Measurements from ENCODE around the gene STUB1. TPM values are rescaled to one million over a fixed set of nuclear protein-coding genes. Genes with fewer than 3 reads are reported as not detected.

Gene STUB1
- total RNA-seq, 2 experiments from 2014 or later, result 70.9 to 74.9 TPM

DNA sequence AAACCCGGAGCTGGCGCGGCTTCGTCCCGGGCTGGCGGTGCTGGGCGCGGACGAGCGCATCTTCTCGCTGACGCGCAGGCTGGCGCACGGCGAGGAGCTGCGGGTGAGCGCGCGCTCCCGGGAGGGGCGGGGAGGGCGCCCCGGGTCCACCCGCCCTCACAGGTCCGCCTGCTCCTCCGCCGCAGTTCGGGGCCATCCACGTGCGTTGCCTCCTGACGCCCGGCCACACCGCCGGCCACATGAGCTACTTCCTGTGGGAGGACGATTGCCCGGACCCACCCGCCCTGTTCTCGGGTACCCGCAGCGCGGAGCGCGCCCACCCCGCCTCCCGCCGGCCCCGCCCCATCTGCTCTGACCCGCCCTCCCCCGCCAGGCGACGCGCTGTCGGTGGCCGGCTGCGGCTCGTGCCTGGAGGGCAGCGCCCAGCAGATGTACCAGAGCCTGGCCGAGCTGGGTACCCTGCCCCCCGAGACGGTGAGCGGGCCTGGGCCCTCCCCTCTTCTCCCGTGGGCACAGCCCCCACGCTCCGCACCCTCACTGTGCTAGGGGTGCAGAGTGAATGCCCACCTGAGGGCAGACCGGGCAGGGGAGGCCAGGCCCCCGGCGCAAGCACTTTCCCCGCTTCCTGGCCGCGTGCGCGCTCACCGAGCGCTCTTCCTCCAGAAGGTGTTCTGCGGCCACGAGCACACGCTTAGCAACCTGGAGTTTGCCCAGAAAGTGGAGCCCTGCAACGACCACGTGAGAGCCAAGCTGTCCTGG is 48.1 kb downstream of the STUB1 start:
- Mint-ChIP-seq H3K4me1 (ENCODE audit: low read depth) (no peaks in the 10 kb centered on the region), H3K27me3 (no peaks in the 10 kb centered on the region), H3K9me3 (no peaks in the 10 kb centered on the region), H3K36me3 (no peaks in the 10 kb centered on the region), H3K27ac (no peak overlapping the region), H3K4me3 (peak overlapping the region; percentile 57)
- CTCF ChIA-PET, result interaction anchor here (0.9 to 5.5 kb wide), 3 partner anchors 8 to 57 kb away, joined by 3 to 33 read pairs (median 11); partner anchors contain the start of genes ANTKMT and METRN
- POLR2A ChIA-PET, result interaction anchor here (0.6 to 1.6 kb wide), 4 partner anchors 8 to 60 kb away, joined by 3 to 8 read pairs (median 4); partner anchors contain the start of genes CHTF18, CIAO3, RPUSD1 and STUB1
- DNase-seq, result peak; percentile 72
- intact Hi-C loops (cut with micrococcal nuclease), result no loop called here

DNA sequence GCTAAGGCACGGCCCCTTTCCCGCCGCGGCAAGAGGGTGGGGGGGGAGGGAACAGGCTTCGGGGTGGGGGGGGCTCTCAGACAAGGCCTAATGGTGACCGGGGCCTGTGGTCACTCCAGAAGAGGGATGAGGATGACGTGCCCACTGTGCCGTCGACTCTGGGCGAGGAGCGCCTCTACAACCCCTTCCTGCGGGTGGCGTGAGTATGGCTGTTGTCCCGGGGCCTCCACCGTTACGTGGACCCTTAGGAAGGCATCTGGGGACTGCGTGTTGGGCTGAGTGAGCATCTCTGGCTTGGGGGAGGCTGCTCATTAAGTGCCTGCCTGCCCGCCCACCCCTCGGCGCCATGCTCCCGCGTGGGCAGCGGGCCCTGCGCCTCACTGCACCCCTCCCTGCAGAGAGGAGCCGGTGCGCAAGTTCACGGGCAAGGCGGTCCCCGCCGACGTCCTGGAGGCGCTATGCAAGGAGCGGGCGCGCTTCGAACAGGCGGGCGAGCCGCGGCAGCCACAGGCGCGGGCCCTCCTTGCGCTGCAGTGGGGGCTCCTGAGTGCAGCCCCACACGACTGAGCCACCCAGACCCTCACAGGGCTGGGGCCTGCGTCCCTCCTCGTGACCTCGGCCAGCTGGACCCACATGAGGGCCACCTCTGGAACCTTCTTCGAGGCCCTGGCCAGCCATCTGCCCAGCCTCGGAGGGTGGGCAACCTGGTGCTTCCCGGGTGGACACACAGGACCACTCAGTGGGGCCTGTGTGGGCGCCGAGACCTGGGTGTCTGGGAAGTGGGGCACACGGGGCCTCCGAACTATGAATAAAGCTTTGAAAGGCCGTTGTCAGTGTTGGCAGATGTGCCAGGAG is 48.9 kb downstream of the STUB1 start:
- intact Hi-C loops (cut with micrococcal nuclease), result no loop called here
- peak overlapping the region; percentile 57 for H3K4me3 Mint-ChIP-seq
- DNase-seq, result no peak
- no peaks in the 10 kb centered on the region for H3K4me1 Mint-ChIP-seq (ENCODE audit: low read depth)
- H3K27me3 Mint-ChIP-seq, result no peaks in the 10 kb centered on the region
- ChIA-PET CTCF (interaction anchor here (2.7 to 5.5 kb wide), 2 partner anchors 9 to 13 kb away, joined by 11 to 33 read pairs; partner anchors contain the start of genes ANTKMT and METRN), POLR2A (interaction anchor here (0.6 to 1.6 kb wide), 6 partner anchors 7 to 278 kb away, joined by 3 to 8 read pairs (median 3); partner anchors contain the start of genes CHTF18, CIAO3, RPUSD1 and STUB1)
- H3K27ac Mint-ChIP-seq, result no peak overlapping the region
- H3K36me3 Mint-ChIP-seq, result no peaks in the 10 kb centered on the region
- no peaks in the 10 kb centered on the region for H3K9me3 Mint-ChIP-seq

DNA sequence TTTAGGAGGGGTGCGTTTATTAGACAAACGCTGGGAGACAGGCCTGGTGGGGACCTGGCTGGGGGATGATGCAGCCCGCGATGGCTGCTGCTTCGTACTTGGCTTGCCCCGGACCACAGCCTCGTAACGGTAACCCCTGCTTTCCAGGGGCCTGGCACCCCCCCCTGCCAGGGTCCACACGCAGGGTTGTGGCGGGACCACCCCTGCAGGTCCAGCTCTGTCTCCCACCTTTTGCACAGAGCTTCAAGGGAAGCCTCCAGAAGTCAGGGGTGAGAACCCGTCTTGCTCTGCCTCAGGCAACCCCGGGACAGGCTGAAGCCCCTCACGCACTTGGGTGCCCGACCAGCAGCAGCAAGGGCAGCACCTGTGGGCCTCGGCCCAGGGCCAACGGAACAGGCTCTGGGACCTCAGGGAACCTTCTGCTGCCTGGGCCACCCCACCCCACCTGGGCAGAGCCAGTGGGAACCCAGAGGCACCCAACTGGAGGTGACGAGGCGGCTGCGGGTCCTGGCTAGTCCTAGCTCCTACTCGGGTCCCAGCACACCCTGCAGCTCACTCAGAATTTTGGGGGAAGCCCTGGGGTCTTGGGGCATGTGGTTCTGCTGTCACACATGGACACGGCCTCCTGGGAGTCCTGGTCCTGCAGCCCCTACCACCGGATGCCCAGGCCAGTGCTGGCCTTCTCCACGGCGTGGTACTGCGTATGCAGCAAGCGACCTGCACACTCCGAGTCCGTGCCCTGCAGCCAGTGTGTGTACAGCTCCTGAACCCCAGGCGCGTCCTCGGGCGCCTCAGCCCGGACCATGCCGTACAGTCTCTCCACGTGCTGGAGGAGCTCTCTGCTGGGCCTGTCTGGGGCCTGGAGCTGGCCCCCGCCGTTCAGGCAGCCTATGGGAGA is 49.8 kb downstream of the STUB1 start:
- no peak overlapping the region for H3K4me3 Mint-ChIP-seq
- peaks cover under 1% of the 10 kb centered on the region for H3K4me1 Mint-ChIP-seq (ENCODE audit: low read depth)
- no peak overlapping the region for H3K27ac Mint-ChIP-seq
- DNase-seq, result no peak
- CTCF ChIA-PET, result interaction anchor here (5.5 kb wide), 1 partner anchor 10 kb away, joined by 33 read pairs; the partner anchor contains the start of gene ANTKMT
- no peaks in the 10 kb centered on the region for H3K27me3 Mint-ChIP-seq
- POLR2A ChIA-PET, result interaction anchor here (0.6 to 1.0 kb wide), 2 partner anchors 14 to 277 kb away, joined by 3 read pairs; no protein-coding TSS in a partner anchor
- H3K9me3 Mint-ChIP-seq, result no peaks in the 10 kb centered on the region
- intact Hi-C loops (cut with micrococcal nuclease), result no loop called here
- peaks cover 3% of the 10 kb centered on the region for H3K36me3 Mint-ChIP-seq

DNA sequence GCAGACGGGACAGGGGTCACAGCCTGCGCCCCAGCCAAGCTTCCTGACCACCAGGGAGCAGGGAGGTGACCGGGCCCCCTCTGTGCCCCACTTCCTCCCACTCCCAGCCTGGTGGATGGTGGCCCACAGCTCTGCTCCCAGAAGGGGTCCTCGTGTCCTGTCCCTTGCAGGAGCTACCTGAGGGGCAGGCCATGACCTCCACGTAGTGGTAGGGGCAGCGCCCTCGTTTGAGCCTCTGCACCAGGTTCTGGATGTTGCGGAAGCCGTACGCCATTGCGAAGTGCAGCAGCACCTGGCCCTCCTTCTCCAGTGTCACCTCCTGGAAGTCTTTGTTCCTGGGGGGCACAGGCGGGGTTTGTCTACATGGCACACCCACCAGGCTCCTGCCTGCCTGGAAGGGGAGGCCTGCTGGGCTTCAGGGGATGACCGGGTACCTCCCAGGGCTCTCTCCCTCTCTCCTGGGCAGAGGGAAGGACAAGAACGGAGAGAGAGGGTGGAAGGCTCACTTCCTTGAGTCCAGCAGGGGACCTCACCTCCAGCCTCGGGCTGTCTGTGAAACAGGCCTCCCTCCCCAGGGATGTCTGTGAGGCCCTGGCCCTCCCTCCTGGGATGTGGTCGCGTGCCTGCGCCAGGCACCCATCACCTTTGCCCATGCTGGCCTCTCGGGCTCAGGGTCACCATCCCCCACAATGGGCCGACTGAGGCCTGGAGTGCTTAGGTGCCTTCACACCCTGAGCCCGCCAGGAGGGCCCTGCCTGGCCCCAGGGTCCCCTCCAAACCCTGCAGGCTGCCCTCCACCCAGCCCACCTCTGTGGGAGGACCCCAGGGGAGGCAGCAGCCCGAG is 50.7 kb downstream of the STUB1 start:
- intact Hi-C loops (cut with micrococcal nuclease), result no loop called here
- Mint-ChIP-seq H3K27me3 (no peaks in the 10 kb centered on the region), H3K27ac (no peak overlapping the region), H3K36me3 (peaks cover 8% of the 10 kb centered on the region), H3K9me3 (no peaks in the 10 kb centered on the region), H3K4me1 (ENCODE audit: low read depth) (peaks cover 9% of the 10 kb centered on the region), H3K4me3 (no peak overlapping the region)
- DNase-seq, result no peak
- ChIA-PET CTCF (interaction anchor here (1.1 to 5.5 kb wide), 2 partner anchors 10 kb away, joined by 3 to 33 read pairs; partner anchors contain the start of genes ANTKMT and CIAO3), POLR2A (no interaction called here)

DNA sequence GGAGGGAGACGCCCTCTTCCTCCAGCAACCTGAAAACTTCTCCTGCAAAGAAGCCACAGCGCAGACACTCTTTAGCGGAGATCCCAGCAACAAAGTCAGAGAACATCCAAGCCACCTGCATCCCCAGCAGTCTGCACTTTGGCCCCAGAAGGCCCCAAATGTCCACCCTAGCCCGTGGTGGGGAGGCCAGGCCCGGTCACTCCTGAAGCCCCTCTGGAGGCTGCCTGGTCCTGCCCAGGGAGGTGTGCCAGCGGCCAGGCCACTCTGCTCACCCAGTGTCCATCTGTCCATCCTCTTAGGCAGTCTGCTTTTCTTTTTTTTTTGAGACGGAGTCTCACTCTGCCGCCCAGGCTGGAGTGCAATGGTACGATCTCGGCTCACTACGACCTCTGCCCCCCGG is 52.1 kb downstream of the STUB1 start:
- no peaks in the 10 kb centered on the region for H3K9me3 Mint-ChIP-seq
- CTCF ChIA-PET, result interaction anchor here (1.0 to 5.5 kb wide), 4 partner anchors 8 to 56 kb away, joined by 4 to 33 read pairs (median 4); partner anchors contain the start of genes ANTKMT, CHTF18 and RPUSD1

More for the DNA sequence above, 52.1 kb downstream of the STUB1 start:
- DNase-seq, result no peak
- POLR2A ChIA-PET, result no interaction called here
- intact Hi-C loops (cut with micrococcal nuclease), result no loop called here
- peaks cover 17% of the 10 kb centered on the region for H3K4me1 Mint-ChIP-seq (ENCODE audit: low read depth)
- peaks cover 17% of the 10 kb centered on the region for H3K36me3 Mint-ChIP-seq
- no peaks in the 10 kb centered on the region for H3K27me3 Mint-ChIP-seq
- H3K27ac Mint-ChIP-seq, result no peak overlapping the region
- no peak overlapping the region for H3K4me3 Mint-ChIP-seq

Other genes starting within 250 kb of the STUB1 start
- 10 to 100 TPM; 69.7 to 76.2 TPM for gene CAPN15, start 152.7 kb upstream of the STUB1 start, total RNA-seq
- gene PRR35, start 120.0 kb upstream of the STUB1 start, total RNA-seq, result not detected
- gene NHLRC4, start 113.4 kb upstream of the STUB1 start, total RNA-seq, result under 1 TPM; 0.31 to 0.45 TPM
- 10 to 100 TPM; 24.2 to 26.2 TPM for gene PIGQ, start 110.4 kb upstream of the STUB1 start, total RNA-seq
- gene RAB40C, start 90.3 kb upstream of the STUB1 start, total RNA-seq, result 10 to 100 TPM; 10.1 to 10.6 TPM
- gene WFIKKN1, start 49.4 kb upstream of the STUB1 start, total RNA-seq, result under 1 TPM; 0.05 to 0.07 TPM
- gene METTL26, start 44.1 kb upstream of the STUB1 start, total RNA-seq, result 100 to 1,000 TPM; 113 to 117 TPM
- gene MCRIP2, start 38.6 kb upstream of the STUB1 start, total RNA-seq, result 10 to 100 TPM; 41.1 to 44.1 TPM
- gene WDR90, start 31.0 kb upstream of the STUB1 start, total RNA-seq, result 10 to 100 TPM; 52.8 to 58.2 TPM
- 100 to 1,000 TPM; 112 to 128 TPM for gene RHOT2, start 12.3 kb upstream of the STUB1 start, total RNA-seq
- gene RHBDL1, start 4.7 kb upstream of the STUB1 start, total RNA-seq, result under 1 TPM; 0.57 to 0.82 TPM
- gene JMJD8, start 3.9 kb downstream of the STUB1 start, total RNA-seq, result 10 to 100 TPM; 29.8 to 30.3 TPM
- gene WDR24, start 10.0 kb downstream of the STUB1 start, total RNA-seq, result 10 to 100 TPM; 17.7 to 18.5 TPM
- 10 to 100 TPM in 1 of 2 experiments, 1 to 10 TPM in 1; 7.7 to 14.1 TPM for gene FBXL16, start 25.4 kb downstream of the STUB1 start, total RNA-seq
- gene METRN, start 34.7 kb downstream of the STUB1 start, total RNA-seq, result 10 to 100 TPM; 14.6 to 16.0 TPM
- 10 to 100 TPM; 31.2 to 34.9 TPM for gene ANTKMT, start 40.7 kb downstream of the STUB1 start, total RNA-seq
- gene CCDC78, start 46.0 kb downstream of the STUB1 start, total RNA-seq, result 1 to 10 TPM; 3.3 to 4.2 TPM
- 10 to 100 TPM; 14.2 to 15.2 TPM for gene HAGHL, start 46.7 kb downstream of the STUB1 start, total RNA-seq
- gene CIAO3, start 60.6 kb downstream of the STUB1 start, total RNA-seq, result 10 to 100 TPM; 31.8 to 32.2 TPM
- gene MSLN, start 80.3 kb downstream of the STUB1 start, total RNA-seq, result not detected
- 10 to 100 TPM; 13.7 to 15.5 TPM for gene RPUSD1, start 108.0 kb downstream of the STUB1 start, total RNA-seq
- gene CHTF18, start 108.2 kb downstream of the STUB1 start, total RNA-seq, result 100 to 1,000 TPM; 101 to 102 TPM
- gene GNG13, start 120.3 kb downstream of the STUB1 start, total RNA-seq, result not detected

Data from activated CD4-positive, alpha-beta memory T cell treated with anti-CD3 and anti-CD28 coated beads for 36 hours (primary cell).